GM12892 (cell line): Measurements from ENCODE around the gene MRE11.

Source experiments
- POLR2A ChIP-seq: IDR thresholded peaks from 2 replicates; pipeline ENCODE4 v1.6.1; 2011; ENCODE audit warnings: low read depth, low read length, control low read depth
- POLR2AphosphoS5 ChIP-seq: IDR thresholded peaks from 2 replicates; pipeline ENCODE4 v1.6.1; 2011; ENCODE audit warnings: low read depth, low read length, control low read depth
- TAF1 ChIP-seq: IDR thresholded peaks from 2 replicates; pipeline ENCODE4 v1.6.1; 2011; ENCODE audit warnings: low read depth, mild to moderate bottlenecking, control low read depth, low read length, borderline replicate concordance

DNA sequence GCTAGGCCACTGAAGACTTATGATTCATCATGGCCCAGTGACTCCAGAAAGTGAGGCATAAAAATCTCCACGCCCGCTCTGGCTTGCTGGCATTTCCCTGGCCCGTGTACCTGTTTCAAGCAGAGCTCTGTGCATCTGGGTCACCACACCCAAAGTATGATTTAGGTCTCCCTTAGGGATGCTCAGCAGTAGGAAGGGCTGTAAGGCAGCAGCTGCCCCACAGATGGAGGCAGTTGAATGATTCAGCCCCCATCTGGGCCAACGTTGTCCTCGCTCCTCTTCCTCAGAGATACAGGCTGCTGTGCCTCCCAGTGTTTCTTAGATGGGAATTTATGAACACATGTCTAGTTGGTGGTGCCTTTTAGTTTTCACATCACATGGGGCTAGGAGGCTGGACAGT lies 114.0 kb downstream of the MRE11 start:
- TF ChIP-seq TAF1 = no peak
- TF ChIP-seq POLR2A = no peak
- TF ChIP-seq POLR2AphosphoS5 = no peak
